Raji (cell line): Measurements from ENCODE around the gene PIP5KL1.

Source experiments
- POLR2A ChIP-seq: IDR thresholded peaks from 2 replicates; pipeline ENCODE4 v1.6.1; 2011; ENCODE audit warnings: low read depth, low read length, control low read depth; ENCODE audit not compliant: insufficient read depth

The PIP5KL1 gene, protein sequence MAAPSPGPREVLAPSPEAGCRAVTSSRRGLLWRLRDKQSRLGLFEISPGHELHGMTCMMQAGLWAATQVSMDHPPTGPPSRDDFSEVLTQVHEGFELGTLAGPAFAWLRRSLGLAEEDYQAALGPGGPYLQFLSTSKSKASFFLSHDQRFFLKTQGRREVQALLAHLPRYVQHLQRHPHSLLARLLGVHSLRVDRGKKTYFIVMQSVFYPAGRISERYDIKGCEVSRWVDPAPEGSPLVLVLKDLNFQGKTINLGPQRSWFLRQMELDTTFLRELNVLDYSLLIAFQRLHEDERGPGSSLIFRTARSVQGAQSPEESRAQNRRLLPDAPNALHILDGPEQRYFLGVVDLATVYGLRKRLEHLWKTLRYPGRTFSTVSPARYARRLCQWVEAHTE

DNA sequence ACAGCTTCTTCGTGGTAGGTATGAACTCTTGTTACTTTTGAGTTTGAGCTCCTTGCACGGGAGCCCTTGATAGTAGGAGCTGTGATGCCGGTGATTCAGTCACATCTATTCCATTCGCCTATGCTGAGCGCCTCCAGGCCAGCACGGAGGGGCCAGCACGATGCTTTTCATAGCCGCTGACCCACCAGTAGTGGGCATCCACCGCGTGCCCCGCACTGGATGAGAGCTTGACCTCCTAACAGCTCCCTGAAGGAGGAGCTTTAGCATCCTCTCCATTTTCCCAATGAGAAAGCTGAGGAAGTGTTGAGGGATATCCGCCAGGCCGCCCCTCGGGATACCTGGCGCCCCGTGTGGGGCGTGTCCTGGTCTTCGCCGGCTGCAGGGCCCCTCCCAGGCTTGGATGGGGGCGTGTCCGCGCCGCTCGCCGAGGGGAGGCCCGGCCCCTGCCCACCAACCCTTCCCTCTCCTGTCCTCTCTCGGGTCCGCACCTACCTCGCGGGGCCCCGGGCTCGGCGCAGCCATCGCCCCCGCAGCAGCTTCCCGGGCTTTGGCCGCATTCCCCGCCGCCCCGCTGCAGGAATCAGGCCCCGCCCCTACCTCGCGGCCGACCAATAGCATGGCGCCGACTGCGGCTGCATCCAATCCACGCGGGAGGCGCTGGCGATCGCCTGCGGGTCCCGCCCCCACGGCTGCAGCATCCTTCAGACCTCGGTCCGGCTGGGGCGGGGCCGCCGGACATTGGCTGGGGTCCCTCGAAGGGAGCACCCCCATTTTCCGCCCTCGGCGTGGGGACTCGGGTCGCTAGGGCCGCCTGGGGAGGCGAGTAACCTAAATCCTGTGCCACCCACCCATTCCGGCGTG lies at the start of gene PIP5KL1:
Gene PIP5KL1 (minus strand): TSS at position 547 of the 861 bp plus-strand sequence. CDS start 25 bp downstream, at position 522.
- no peak for TF ChIP-seq POLR2A

DNA sequence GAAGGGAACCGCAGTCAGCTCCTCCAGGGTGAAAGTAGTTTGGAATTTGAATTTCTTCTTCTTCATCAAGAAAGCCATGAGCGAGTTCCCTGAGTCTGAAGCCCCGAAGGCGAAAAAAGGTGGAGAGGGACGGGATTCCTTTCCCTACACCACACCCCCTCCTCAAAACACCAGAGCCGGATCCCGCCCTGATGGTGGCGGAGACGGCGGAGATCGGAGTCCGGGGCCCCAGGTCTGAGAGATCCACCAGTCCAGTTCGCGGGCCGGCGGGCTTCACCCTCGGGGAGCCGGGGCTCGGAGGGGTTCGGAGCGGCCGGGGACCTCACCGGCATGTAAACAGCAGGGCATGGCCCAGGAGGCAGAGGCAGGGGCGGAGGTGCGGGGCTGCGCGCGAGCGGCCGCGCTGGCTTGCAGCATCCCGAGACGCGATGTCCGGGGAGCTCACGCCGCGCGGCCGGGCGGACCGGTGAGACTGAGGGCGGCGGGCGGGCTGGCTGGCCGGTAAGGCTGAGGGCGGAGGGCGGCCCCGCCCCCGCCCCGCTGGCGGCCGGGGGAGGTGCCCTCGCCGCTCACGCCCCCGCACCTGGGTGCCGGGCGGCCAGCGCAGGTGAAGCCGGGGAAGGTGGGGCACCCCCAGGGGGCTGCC lies 49.6 kb upstream of the PIP5KL1 start:
- peak; percentile 67; the same call in 1 of the 2 replicates for TF ChIP-seq POLR2A

DNA sequence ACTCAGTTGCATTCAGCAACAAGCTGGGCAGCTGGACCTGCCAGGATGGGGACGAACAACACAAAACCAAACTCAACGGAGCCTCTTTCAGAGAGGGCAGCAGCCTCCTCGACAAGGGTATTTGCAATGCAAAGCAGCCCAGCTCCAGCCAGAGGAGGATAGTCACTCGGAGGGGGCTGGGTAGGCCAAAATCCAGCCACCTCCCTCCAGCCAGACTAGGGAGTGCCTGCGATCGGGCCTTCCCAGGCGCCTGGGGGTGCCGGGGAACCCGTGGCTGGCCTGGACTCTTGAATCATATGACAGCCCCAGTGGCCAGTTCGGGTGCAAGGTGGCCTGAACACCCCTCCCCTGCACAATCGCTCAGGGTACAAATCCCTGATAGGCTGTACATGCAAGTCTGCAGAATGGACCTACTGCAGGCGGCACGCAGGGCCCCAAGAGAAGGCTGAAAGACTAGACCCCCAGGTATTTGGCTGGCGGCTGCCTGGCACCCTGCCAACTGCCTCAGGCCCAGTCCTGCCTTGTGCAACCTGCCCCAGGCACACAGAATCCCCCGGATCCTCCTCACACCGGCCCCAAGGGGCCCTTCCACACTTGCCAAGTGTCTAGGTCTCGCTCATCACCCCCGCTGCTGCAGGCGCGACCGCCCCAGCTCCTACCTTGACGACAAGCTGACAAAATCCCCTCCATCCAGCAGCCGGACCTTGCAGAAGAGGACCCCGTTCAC lies 48.9 kb upstream of the PIP5KL1 start:
- TF ChIP-seq POLR2A = peak; percentile 63; the same call in 1 of the 2 replicates

DNA sequence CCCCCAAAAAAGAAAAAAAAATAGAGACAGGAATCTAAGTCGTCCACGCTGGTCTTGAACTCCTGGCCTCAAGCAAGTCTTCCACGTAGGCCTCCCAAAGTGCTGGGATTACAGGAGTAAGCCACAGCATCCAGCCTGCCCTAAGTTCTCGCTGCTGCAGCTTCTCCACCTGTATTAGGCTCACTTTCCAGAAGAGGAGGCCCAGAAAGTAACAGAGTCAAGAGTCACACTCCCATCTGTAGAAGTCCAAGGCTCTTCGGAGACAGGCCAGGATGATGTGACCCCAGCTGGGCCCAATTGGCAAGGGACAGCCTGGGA lies 48.4 kb upstream of the PIP5KL1 start:
- TF ChIP-seq POLR2A = no peak

DNA sequence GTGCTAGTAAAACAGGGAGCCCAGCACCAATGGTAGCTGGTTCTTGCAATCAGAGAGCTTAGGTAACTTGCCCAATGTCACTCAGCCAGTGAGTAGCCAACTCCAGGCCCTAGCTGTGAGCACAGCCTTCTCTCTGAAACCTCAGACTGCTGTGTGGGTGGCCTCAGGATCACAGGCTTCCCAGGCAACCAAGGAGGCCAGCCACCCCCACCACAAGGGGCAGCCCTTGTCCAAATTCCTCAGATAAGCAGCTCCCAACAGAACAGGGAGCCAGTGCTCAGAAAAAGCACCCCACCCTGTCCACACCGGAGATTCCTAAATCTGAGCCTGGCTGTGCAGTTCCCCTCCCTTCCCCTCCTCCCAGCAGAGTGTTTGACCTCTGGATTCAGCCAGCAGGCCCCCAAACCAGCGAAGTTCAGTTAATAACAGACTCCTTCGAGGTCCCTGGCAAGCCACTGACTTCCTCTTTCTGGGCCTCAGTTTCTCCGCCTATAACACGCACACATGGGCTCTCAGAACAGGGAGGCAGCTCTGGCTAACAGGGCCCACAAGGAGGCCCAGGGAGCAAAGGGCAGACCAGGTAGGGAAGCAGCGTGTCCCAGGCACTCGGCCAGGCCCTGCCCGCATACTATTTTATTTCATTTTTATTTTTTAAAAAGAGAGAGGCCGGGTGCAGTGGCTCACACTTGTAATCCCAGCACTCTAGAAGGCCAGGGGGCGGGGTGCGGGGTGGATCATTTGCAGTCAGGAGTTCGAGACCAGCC lies 47.5 kb upstream of the PIP5KL1 start:
- TF ChIP-seq POLR2A = no peak

DNA sequence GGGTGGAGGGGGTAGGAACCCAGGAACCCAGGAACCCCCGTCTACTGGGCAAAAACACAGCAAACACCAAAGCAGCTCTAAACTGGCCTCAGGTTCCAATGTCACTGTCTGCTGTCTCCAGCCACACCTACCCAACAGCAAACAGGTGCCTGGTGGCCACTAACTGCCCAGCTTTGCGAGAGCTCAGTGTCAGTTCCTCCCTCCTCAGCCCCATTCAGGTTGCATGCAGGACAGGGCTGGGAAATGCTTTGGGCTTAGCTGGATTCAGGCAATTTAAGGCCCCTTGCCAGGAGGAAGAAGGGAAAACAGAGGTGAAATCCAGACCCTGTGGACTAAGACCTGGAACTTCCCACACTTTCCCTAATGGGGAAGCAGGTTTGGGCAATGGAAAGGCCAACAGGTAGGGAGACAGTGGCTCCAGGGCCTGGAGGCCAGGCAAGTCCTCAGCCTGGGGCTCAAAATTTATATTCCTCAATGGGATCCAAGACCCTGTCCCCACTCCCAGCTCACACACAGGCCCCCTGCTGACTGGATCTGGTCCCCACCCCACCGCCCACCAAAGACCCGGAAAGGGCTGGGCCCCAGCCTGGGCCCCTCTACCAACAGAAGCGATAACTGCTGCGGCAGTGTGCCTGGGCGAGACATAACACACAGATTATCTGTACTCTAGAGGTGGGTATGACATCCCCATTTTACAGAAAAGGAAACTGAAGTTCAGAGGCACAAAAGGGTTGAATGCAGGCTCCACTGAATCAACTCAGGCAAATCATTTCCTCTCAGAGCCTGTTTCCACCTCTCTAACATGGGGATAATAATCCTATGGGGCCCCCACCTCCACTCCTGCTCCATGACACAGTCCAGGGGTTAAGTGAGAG lies 46.7 kb upstream of the PIP5KL1 start:
- no peak for TF ChIP-seq POLR2A

DNA sequence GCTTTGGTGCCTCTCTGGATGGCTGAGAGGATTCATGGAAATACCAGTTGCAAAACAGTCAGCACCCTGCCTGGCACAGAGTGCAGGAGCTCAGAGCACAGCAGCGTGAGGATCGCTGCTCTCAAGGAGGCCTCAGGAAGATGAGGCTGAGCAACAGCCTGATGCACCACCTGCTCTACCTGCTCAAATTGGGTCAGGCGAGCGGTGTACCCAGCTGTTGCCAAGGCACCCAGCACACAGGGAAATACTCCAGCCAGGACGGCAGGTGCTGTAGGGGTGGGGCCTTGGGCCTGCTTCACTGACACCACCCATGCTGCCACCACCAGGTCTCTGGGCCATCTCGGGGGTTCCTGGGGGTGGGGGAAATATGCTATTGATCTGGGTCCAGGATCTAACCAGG lies 45.9 kb upstream of the PIP5KL1 start:
- TF ChIP-seq POLR2A = no peak

DNA sequence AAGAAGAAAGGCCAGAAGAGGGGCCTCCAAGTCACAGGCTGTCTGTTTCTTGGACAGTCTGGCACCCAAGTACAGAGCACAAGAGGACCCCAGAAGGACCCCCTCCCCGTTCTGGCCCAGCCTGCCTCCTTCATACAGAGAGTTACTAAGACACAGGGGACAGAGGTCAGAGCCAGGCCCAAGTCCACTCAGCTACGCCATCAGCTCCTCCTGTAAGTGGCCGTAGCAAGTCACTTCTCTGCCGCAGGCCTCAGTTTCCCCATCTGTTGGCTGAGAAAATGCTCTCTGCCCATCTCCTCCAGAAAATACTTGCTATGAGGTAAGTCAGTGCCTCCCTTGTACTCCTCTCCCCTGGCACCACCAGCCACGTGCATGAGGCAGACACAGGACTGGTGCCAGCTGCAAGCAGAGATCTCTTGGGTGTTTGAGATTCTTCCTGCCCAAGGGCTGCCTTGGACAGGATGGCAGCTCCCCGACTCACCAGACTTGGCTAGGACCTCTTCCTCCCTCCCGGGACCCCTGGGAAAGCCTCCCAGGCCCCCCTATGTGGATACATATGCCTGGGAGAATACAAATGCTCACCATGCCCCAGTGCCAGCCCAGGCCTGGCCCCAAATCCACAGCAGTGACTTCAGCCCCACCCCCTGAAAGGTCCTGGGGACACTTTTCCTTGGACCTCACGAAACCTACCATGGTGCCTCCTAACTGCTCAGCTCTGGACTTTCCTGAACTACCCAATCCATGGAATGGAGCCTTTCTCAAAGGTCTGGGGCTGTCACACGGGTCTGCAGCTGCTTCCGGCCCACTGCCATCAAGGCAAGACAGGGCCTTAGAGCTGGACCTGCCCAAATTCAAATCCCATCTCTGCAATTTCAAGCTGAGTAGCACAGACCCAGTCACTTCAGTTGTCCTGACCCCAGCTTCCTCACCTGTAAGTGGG lies 45.1 kb upstream of the PIP5KL1 start:
- no peak for TF ChIP-seq POLR2A

DNA sequence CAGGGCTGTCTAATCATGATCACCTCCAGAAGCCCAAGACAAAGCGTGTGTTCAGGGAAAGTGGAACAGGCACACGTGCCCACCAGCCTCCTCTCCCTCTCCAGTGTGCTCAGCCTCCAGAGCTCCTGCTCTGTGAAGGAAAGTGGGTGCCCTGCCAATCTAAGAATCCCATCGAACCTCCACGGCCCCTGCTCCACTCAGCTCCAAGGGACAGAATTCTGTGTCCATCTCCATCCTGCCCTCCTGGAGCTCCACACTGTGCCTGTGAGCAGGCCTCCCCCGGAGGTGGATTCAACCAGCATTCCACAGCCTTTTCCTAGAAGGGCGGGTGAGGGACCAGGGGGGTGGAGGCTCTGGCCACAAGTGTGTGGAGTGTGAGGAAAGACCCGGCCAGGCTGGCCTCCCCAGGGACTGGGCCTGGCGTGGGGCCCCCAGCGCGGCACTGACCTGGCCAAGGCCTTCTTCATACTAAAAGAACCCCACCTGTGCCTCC lies 44.2 kb upstream of the PIP5KL1 start:
- TF ChIP-seq POLR2A = no peak

DNA sequence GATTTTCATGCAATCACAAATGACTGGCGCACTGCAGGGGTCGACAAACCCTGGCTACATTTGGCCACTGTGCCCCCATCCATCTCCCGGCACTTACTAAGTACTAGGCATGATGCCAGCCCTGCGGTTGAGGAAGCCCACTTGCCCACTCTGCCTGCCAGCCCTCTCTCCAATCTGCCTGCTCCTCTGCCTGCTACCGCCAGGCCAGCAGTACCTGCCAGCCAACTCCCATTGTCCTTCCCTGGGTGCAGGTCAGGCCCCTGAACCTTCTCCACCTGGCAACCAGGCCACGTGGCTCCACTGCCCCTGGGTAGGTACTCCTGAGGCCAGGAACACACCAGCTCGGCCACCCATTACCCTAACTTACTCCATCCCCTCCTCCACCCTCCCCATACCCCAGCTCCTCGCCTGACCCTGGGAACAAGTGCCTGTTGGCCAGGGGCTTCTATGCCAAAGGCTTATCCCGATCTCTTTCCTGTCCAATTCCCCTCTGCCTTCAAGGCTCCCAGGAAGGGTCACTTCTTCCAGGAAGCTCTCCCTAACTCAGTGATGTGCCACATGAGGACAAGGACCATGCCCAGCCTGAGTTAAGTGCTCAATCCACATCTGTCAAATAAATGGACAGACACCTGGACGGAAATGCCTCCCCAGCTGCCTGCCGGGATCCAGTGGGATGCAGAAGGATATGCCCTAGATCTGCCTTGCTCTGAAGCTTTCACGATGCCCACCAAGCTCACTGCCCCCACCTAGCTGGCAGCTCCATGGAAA lies 43.6 kb upstream of the PIP5KL1 start:
- TF ChIP-seq POLR2A = no peak
